HG03342 (cell line): ENCODE measurements around the gene KCNIP4.

Source experiments
- ATAC-seq: cut with Tn5 transposase; IDR thresholded peaks from one replicate; pipeline ENCODE4 v1.9.1; 2021; ENCODE audit warnings: mild to moderate bottlenecking, moderate library complexity; ENCODE audit not compliant: unreplicated experiment

The KCNIP4 gene

GRCh38 chr4:21596521-21596920, 352.1 kb downstream of the KCNIP4 start:
- ATAC-seq = no peak

- no peak for ATAC-seq
These were observed 354.9 kb downstream of the KCNIP4 start for GRCh38 chr4:21593671-21594001.

GRCh38 chr4:21592970-21593670, 355.5 kb downstream of the KCNIP4 start:
- ATAC-seq = no peak

DNA sequence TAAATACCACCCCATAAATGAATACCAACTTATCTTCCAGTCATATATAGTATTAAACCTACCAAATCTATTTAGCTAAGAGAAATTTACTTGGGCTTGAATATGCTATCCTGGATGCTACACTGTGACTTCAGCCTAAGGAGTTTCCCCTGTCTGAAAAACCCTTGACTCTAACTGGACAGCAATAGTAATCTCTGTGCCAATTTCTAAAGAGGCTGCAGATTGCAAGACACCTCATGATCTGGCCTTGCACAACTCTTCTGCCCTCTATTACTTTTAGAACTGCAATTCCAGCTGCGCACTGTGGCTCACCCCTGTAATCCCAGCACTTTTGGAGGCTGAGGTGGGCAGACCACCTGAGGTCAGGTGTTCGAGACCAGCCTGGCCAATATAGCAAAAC, 371.5 kb downstream of the KCNIP4 start:
- no peak for ATAC-seq

DNA sequence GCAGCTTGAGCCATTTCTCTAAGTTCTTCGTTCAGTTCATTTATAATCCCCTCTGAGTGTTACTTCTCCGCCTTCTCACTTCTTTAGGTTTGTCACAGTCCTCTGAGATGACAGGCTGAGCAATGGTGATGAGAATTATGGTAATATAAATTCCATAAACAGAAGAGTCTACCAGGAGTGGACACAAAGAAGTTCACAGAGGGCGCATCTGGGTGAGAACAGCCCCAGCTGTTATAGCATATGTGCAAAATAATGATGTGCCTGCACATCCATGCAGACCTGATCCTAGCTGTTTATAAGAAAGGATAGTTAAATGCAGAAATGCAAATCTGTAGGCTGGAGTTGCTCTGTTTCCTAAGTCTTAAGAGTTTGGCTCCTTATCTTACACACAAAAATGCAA, 377.5 kb downstream of the KCNIP4 start:
- ATAC-seq = no peak

DNA sequence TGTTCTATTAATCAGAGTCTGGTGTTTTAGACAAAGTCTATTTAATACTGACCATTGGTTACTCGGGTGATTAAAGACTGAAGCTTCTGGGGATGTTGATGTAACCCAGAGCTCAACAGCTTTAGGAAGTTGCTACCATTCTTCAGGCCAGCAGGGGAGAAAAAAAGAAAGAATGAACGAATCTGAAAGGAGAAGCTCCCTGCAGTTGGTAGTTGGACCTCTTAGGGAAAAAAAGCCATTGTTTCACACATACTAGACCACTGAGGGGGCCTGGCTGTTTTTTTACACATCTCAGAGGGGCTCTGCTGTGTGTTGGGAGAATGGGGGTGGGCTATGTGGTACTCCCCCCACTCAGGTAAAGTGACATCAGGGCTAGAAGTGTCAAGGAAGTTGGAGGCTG, 378.9 kb downstream of the KCNIP4 start:
- no peak for ATAC-seq

- ATAC-seq = no peak
These were observed 393.5 kb downstream of the KCNIP4 start for GRCh38 chr4:21555083-21555482.

GRCh38 chr4:21554500-21554899, 394.1 kb downstream of the KCNIP4 start:
- ATAC-seq = no peak

- no peak for ATAC-seq
These were observed 394.5 kb downstream of the KCNIP4 start for GRCh38 chr4:21554066-21554465.

DNA sequence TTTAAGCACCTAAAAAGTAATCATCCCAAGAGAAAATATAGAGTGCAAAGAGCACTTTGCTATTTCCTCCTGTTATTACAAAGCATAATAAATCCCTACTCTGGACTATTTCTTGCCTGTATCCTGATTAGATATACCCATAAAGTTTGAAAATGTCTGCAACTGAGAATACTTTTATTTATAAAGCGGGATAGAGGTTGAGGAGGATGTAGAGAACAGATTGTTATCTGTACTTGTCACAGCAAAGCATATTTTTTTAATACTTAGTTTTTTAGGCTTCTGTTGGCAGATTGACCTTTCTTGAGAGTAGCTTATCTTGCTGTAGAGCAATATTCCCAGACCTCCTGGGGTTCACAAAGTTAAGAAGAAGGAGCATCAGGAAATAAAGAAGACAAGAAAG, 396.1 kb downstream of the KCNIP4 start:
- ATAC-seq = no peak

- ATAC-seq = no peak
These were observed 403.6 kb downstream of the KCNIP4 start for GRCh38 chr4:21544955-21545354.

- no peak for ATAC-seq
These were observed 404.2 kb downstream of the KCNIP4 start for GRCh38 chr4:21544415-21544814.

GRCh38 chr4:21543514-21543913, 405.1 kb downstream of the KCNIP4 start:
- no peak for ATAC-seq

DNA sequence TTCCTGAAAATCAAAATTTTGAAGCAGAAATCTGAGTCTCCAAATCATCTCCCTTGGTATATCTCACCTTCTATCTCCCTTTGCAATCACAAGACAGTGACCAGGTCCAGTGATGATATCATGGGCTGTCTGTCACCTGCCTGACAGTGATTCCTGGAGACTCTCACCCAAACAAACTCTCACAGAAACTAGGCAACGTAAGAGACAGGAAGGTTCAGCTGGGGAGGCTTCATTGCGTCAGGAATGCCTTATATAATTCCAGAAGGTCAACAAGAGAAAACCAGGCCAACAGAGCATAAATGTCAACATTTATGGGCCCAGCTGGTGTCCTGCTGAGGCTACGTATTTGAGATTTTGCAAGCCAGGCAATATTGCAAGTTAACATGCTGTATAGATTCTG, 412.7 kb downstream of the KCNIP4 start:
- no peak for ATAC-seq

DNA sequence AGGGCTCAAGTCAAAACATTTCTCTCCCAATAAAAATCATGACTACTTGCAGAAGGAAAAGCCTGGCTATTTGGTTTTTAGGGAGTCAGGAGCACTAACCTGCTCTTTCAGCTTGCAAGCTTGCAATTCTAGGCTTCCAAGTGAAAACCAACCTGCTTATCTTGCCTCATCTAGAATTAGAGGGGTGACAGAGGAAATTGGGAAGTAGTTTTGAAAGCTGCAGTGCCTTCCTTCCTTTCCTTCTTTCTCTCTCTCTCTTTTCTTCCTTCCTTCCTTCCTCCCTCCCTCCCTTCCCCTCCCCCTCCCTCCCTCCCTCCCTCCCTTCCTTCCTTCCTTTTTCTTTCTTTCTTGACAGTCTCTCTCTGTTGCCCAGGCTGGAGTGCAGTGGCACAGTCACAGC, 417.5 kb downstream of the KCNIP4 start:
- ATAC-seq = no peak

DNA sequence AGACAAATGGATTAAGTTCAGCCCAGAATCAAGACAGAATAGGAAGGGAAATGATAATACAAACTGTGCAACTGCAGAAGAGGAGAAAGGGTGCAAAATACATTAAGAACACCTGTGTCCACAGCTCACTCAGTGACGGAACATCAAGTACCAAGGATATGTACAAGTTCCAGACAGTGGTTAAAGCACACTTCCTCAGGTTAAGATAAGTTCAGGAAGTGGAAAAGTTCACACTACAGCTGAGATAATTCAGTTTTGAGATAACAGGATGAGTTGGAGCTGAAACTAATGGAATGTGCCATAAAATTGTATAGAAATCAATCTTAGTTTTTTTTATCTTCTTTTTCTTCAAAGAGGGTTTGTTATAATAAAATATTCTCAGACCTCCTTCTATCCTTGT, 419.4 kb downstream of the KCNIP4 start:
- no peak for ATAC-seq

DNA sequence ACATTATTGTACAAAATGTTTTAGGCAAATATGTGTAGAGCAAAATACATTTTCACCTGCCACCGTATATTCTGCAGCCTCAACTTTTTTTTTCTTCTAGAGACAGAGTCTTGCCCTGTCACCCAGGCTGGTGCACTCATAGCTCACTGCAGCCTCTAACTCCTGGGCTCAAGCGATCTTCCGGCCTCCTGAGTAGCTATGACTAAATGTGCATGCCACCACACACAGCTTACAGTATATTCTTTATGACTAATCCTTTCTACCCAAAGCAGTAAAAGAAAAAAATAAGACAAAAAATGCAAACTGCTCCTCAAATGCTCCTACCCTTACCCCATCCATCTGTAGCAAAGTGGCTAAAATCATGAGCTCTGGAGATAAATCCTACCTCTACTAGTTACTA, 426.3 kb downstream of the KCNIP4 start:
- ATAC-seq = no peak

GRCh38 chr4:21517126-21517859, 431.3 kb downstream of the KCNIP4 start:
- no peak for ATAC-seq

DNA sequence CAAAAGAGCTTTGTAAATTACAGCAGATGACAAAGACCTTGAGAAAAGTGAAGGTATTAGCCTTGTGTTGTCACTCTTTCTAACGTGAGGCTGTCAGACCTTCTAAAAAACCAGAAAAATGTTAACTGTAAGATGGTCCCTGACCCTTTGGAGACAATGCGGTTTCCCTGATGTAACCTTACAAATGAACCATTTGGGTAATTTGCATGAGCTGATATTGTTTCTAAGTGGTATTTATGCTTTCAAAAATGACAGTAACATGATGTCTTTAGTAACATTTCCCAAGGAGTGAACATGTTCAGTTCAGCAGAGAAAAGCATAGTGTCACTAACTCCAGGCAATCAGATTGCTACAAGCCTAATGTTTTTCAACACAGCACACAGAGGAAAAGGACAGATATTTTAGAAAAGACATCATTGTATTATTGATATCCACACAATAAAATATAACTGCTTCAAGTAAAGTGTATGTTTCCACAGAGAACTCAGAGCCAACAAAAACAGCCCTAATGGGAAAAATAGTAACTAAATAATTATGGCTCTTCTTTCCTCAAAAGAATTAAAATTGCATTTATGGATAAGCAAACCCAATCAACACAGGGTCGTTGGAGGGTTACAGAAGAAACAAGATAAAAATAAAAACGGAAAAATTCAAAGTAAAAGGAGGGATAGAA, 434.4 kb downstream of the KCNIP4 start:
- ATAC-seq = no peak

GRCh38 chr4:21512353-21512752, 436.2 kb downstream of the KCNIP4 start:
- ATAC-seq = no peak

DNA sequence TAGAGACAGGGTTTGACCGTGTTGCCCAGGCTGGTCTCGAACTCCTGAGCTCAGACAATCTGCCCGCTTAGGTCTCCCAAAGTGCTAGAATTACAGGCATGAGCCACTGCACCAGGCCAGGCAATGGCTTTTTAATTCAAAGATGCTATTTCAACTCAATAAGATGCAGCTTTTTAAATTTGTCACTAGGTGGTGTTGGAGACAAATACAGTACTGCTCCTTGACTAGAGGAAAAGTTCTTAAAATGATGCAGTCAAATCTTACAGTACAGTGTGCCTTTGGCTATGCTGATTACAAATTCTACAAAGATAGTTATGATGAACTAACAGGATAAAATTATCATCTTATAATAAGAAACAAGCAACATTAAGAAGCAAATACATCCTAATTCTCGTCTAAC, 441.1 kb downstream of the KCNIP4 start:
- ATAC-seq = no peak

DNA sequence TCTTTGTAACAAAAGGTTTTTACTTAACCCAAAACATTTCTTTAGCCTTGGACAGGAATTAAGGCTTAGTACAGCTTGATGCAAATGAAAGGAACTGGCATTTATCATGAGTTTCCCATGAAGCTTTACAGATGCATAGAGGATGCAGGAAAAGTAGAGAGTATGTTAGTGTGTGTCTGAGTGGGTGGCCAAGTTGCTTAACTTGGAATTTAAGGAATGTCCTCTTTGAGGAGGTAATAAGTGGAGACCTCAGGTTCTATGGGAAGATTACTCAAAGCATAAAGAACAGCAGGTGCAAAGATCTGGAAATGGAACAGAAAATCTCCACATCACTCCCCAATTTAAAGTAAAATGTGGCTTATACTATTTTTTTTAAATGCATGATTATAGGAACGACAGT, 457.9 kb downstream of the KCNIP4 start:
- no peak for ATAC-seq
